Prostate gland (tissue), 2 donors: ENCODE measurements around the gene ELMO1. TPM values are rescaled to one million over a fixed set of nuclear protein-coding genes. Genes with fewer than 3 reads are reported as not detected.

Experiments used
- DNase-seq: peaks from one replicate; pipeline ENCODE4 v3.0.0-alpha.2; 2019; ENCODE audit warnings: low spot score
- H3K27ac ChIP-seq, 2 donors: fragments of 200-600 bp; sonication (generic); 2 replicates each; pipeline ENCODE4 v1.5.1; 2017 to 2019
- H3K27me3 ChIP-seq: fragments of 200-600 bp; sonication (generic); replicated peaks from 2 replicates; pipeline ENCODE4 v1.5.1; 2019; ENCODE audit not compliant: insufficient read depth
- H3K36me3 ChIP-seq, 2 donors: fragments of 200-600 bp; sonication (generic); 1 replicate in 1 of 2; 2 replicates in 1 of 2; pipeline versions ENCODE4 v1.5.1 to v1.8.1; 2017 to 2019
- H3K4me1 ChIP-seq: fragments of 200-600 bp; sonication (generic); replicated peaks from 2 replicates; pipeline ENCODE4 v1.5.1; 2019
- H3K4me3 ChIP-seq, 2 donors: fragments of 200-600 bp; sonication (generic); 2 replicates each; pipeline ENCODE4 v1.5.1; 2017 to 2019
- H3K9me3 ChIP-seq: fragments of 200-600 bp; sonication (generic); 2 replicates; pipeline ENCODE4 v1.5.1; 2017
- CTCF ChIP-seq, 4 experiments: fragments of 200-600 bp in 2 of 4; fragments of 450-650 bp in 2 of 4; sonication (generic) in 2 of 4; IDR thresholded peaks; 1 replicate in 3 of 4; 2 replicates in 1 of 4; pipeline ENCODE4 v1.5.1; 2016 to 2019; ENCODE audit warnings: antibody characterized with exemption in 4 of 4, mild to moderate bottlenecking in 2 of 4, moderate library complexity in 2 of 4
- POLR2A ChIP-seq: fragments of 450-650 bp; IDR thresholded peaks from one replicate; pipeline ENCODE4 v1.6.1; 2016; ENCODE audit warnings: antibody characterized with exemption, mild to moderate bottlenecking
- POLR2AphosphoS5 ChIP-seq: sonication (generic); formaldehyde crosslinking; IDR thresholded peaks from one replicate; pipeline ENCODE4 v1.6.1; 2017; ENCODE audit warnings: antibody characterized with exemption
- WGBS: methylation state at CpG from one replicate; pipeline ENCODE4 v1.1.5; 2018; 5-methylcytosine and 5-hydroxymethylcytosine counted together
- intact Hi-C: fragments of 100-400 bp; cut with DNase I; formaldehyde crosslinking; loops from one replicate; pipeline ENCODE4 v1.14.2; 2022
- total RNA-seq, 2 donors: library from RNA; depleted of rRNA; stranded (reverse); fragments of >200 nt; gene quantifications; one replicate each; pipeline ENCODE4 v1.1.0, GENCODE V29; 2016

Gene ELMO1
- total RNA-seq, 2 donors from 2014 or later: 6.7 to 19.3 TPM

DNA sequence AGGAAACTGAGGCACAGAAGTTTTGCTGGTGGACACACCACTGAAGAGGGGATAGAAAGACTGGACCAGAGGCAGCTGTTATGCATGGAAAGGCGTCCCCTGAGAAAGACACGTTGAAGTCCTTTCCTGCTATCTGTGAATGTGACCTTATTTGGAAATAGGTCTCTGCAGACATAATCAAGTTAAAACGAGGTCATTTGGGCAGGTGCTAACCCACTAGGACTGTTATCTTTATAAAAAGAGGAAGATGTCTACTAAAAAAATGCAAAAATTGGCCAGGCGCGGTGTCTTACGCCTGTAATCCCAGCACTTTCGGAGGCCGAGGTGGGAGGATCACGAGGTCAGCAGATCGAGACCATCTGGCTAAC lies 31.6 kb downstream of the ELMO1 start:
- H3K4me3 ChIP-seq: no peak overlapping the region
- H3K4me1 ChIP-seq: no peaks in the 10 kb centered on the region
- WGBS: 86% methylated on average over 10 of the region's 10 CpGs
- H3K9me3 ChIP-seq: no peaks in the 10 kb centered on the region
- no peak for TF ChIP-seq POLR2AphosphoS5
- no peak for TF ChIP-seq CTCF (IDR thresholded peaks at IDR 0.05)
- no peak for TF ChIP-seq POLR2A
- intact Hi-C loops: no loop called here
- no peaks in the 10 kb centered on the region for H3K36me3 ChIP-seq
- H3K27ac ChIP-seq: no peak overlapping the region
- no peak for DNase-seq
- H3K27me3 ChIP-seq: no peaks in the 10 kb centered on the region

DNA sequence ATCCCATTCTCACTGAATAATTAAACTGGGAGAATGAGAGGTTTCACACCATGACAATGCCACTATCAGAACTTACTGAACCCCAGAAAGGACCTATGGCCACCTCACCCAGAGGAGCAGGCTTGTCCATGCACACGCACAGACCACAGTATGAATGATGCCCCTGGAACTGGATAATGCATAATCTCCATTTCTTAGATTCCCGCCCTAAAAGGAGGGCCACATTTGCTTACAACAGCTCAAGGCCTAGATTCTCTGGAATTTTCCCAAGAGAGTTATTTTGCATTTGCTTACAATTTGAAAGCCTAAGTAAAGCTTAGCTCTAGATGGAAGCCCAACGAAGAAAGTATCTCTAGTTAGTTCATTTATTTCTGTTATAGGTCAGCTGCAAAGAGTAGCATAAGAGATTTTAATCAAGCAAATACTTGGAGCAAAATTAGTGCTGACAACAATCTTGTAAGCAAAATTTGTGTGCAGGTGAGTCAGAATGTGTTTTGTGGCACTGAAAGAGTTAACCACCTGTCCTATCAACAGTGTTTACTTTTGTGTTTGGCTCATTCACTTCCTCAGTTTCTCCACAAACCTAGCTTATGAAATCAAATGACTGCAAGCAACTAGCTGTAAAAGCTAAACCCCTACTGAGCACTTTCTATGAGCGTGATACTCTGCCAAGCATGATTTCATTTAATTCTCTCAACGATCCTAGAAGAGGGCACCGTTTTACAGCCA lies 32.1 kb downstream of the ELMO1 start:
- no peaks in the 10 kb centered on the region for H3K36me3 ChIP-seq
- no peaks in the 10 kb centered on the region for H3K9me3 ChIP-seq
- no peaks in the 10 kb centered on the region for H3K4me1 ChIP-seq
- no peak overlapping the region for H3K4me3 ChIP-seq
- no peak for TF ChIP-seq CTCF (IDR thresholded peaks at IDR 0.05)
- no peak for TF ChIP-seq POLR2A
- TF ChIP-seq POLR2AphosphoS5: no peak
- H3K27me3 ChIP-seq: no peaks in the 10 kb centered on the region
- 82% methylated on average over 6 of the region's 6 CpGs for WGBS
- intact Hi-C loops: no loop called here
- DNase-seq: no peak
- H3K27ac ChIP-seq: no peak overlapping the region

DNA sequence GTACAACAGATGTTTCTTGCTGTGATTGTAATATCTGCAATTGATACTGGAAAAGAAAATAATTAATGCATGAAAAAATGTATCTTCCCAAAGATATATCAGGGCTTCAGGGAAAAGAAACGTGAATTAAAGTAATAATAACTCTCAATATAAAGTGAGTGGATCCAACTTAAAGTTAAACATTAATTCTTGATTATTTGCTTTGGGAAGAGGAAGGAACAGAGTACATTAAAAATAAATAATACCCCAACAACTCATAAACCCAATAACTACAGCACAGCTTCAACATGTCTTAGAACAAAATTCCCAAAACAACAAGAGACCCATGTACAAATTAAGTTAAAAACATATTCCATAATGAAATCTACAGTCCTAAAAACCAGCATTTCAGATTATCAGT lies 33.0 kb downstream of the ELMO1 start:
- WGBS: 67% methylated on average over 1 of the region's 1 CpG
- Histone ChIP-seq H3K4me3 (no peak overlapping the region), H3K4me1 (no peaks in the 10 kb centered on the region), H3K36me3 (no peaks in the 10 kb centered on the region), H3K27me3 (no peaks in the 10 kb centered on the region), H3K27ac (no peak overlapping the region), H3K9me3 (no peaks in the 10 kb centered on the region)
- no peak for DNase-seq
- intact Hi-C loops: no loop called here
- TF ChIP-seq POLR2AphosphoS5 (no peak), CTCF (IDR thresholded peaks at IDR 0.05) (no peak), POLR2A (no peak)

- Histone ChIP-seq H3K9me3 (no peaks in the 10 kb centered on the region), H3K27me3 (no peaks in the 10 kb centered on the region), H3K4me3 (no peak overlapping the region), H3K27ac (no peak overlapping the region), H3K36me3 (no peaks in the 10 kb centered on the region), H3K4me1 (no peaks in the 10 kb centered on the region)
- intact Hi-C loops: no loop called here
- no peak for DNase-seq
- WGBS: 87% methylated on average over 5 of the region's 5 CpGs
- TF ChIP-seq POLR2A: no peak
- no peak for TF ChIP-seq CTCF (IDR thresholded peaks at IDR 0.05)
- no peak for TF ChIP-seq POLR2AphosphoS5
Observed at GRCh38 chr7:37414352-37414983, 34.2 kb downstream of the ELMO1 start.
